ENCODE results near the gene NEO1. TPM values are rescaled to one million over a fixed set of nuclear protein-coding genes. Genes with fewer than 3 reads are reported as not detected.

Gene NEO1
- polyA plus RNA-seq, 1 of the 3 experiments (the other 2 are of a cell fraction), result 13.1 TPM

GRCh38 chr15:73324496-73325170 is 272.4 kb downstream of the NEO1 start:
- H2AFZ ChIP-seq (ENCODE audit: low read depth), result no peak overlapping the region
- H3F3A ChIP-seq (replicated peaks; ENCODE audit: insufficient read depth), result no peaks in the 10 kb centered on the region
- no peaks in the 10 kb centered on the region for H3K79me2 ChIP-seq (ENCODE audit: insufficient read depth)
- TF ChIP-seq USF2 (IDR thresholded peaks at IDR 0.05; ENCODE audit: borderline replicate concordance, low read depth, low read length) (no peak), REST (IDR thresholded peaks at IDR 0.05; ENCODE audit: low read depth, low read length) (no peak), FOXJ3 (CRISPR knock-in tag; IDR thresholded peaks at IDR 0.05) (no peak), FOXM1 (IDR thresholded peaks at IDR 0.05; ENCODE audit: low read depth) (no peak), SMC3 (IDR thresholded peaks at IDR 0.05; ENCODE audit: low read depth, low read length) (no peak), MXI1 (IDR thresholded peaks at IDR 0.05; ENCODE audit: low read depth, low read length) (no peak), TCF12 (IDR thresholded peaks at IDR 0.05) (no peak), TAF1 (IDR thresholded peaks at IDR 0.05; ENCODE audit: borderline replicate concordance, low read depth, low read length) (no peak), RAD21 (IDR thresholded peaks at IDR 0.05; ENCODE audit: low read length) (no peak), PBX3 (IDR thresholded peaks at IDR 0.05) (no peak), IRF3 (IDR thresholded peaks at IDR 0.05; ENCODE audit: low read depth, low read length) (no peak), YY1 (IDR thresholded peaks at IDR 0.05; ENCODE audit: low read depth) (no peak), ELF1 (IDR thresholded peaks at IDR 0.05) (no peak), CTCF (IDR thresholded peaks at IDR 0.05) (no peak), FOSL2 (IDR thresholded peaks at IDR 0.05; ENCODE audit: borderline replicate concordance, low read depth) (no peak)
- no peak overlapping the region for H3K27ac ChIP-seq (ENCODE audit: low read depth in 2 of 2, low read length in 1 of 2)
- H3K36me3 ChIP-seq (replicated peaks in 1 of 2; ENCODE audit: control insufficient read depth in 1 of 2, insufficient read depth in 2 of 2, low read length in 1 of 2), result no peaks in the 10 kb centered on the region
- WGBS (ENCODE audit: low lambda C conversion rate), result 91% methylated on average over 10 of the region's 16 CpGs
- H3K9me3 ChIP-seq, result no peaks in the 10 kb centered on the region
- H3K9ac ChIP-seq, result no peak overlapping the region
- CTCF ChIA-PET, result interaction anchor here (1.1 kb wide), 1 partner anchor 10 kb away, joined by 3 read pairs; no protein-coding TSS in a partner anchor
- no peak overlapping the region for H3K4me3 ChIP-seq (ENCODE audit: low read depth in 2 of 2, low read length in 1 of 2)
- no peak overlapping the region for H3K4me2 ChIP-seq
- DNase-seq, result no peak
- no peaks in the 10 kb centered on the region for H3K27me3 ChIP-seq (ENCODE audit: insufficient read depth)
- no peaks in the 10 kb centered on the region for H4K20me1 ChIP-seq (ENCODE audit: insufficient read depth)
- H3K4me1 ChIP-seq (ENCODE audit: control insufficient read depth in 1 of 2, insufficient read depth in 2 of 2, low read depth in 1 of 2, low read length in 1 of 2), result no peaks in the 10 kb centered on the region
- POLR2A ChIA-PET, result no interaction called here
- no peaks in the 10 kb centered on the region for H3K9me2 ChIP-seq
